Mesothelial cell of epicardium (in vitro differentiated cells): ENCODE results near the gene GALT. TPM values are rescaled to one million over a fixed set of nuclear protein-coding genes. Genes with fewer than 3 reads are reported as not detected.

ENCODE experiments used
- DNase-seq, 2 experiments: peaks; one replicate each; pipeline ENCODE4 v3.0.0; 2021; ENCODE audit warnings: low spot score in 2 of 2; ENCODE audit not compliant: unreplicated experiment in 2 of 2
- H3K27ac Mint-ChIP-seq: 2 replicates; pipeline ENCODE4 v1.8.0; 2021; ENCODE audit warnings: mixed read lengths
- H3K27me3 Mint-ChIP-seq: 2 replicates; pipeline ENCODE4 v1.8.0; 2021; ENCODE audit warnings: low read depth, mixed read lengths
- H3K36me3 Mint-ChIP-seq: 2 replicates; pipeline ENCODE4 v1.8.0; 2021; ENCODE audit warnings: mixed read lengths
- H3K4me1 Mint-ChIP-seq: 2 replicates; pipeline ENCODE4 v1.8.0; 2021; ENCODE audit warnings: mixed read lengths
- H3K4me3 Mint-ChIP-seq: 2 replicates; pipeline ENCODE4 v1.8.0; 2021; ENCODE audit warnings: mild to moderate bottlenecking, moderate library complexity, mixed read lengths
- H3K9me3 Mint-ChIP-seq: 2 replicates; pipeline ENCODE4 v1.8.0; 2021; ENCODE audit warnings: mixed read lengths
- CTCF ChIP-seq: fragments of 200-600 bp; sonication (generic); IDR thresholded peaks from one replicate; pipeline ENCODE4 v1.5.0; 2021; ENCODE audit warnings: antibody characterized with exemption; ENCODE audit not compliant: unreplicated experiment
- total RNA-seq: library from RNA; stranded (reverse); gene quantifications from 3 replicates; pipeline ENCODE4 v1.2.1, GENCODE V29; 2021

GALT gene
- total RNA-seq, 1 donor from 2014 or later = 88.5 TPM

GRCh38 chr9:34611811-34612787, 34.4 kb upstream of the GALT start, which contains the start of gene RPP25L:
Gene RPP25L, minus strand, starts transcription at chr9:34612097. Its CDS starts 801 bp downstream, at chr9:34611296.
- Mint-ChIP-seq H3K36me3 (peaks cover 11% of the 10 kb centered on the region), H3K27ac (peak within 1 kb of the TSS; percentile 95), H3K4me1 (peaks cover 25% of the 10 kb centered on the region), H3K27me3 (no peaks in the 10 kb centered on the region), H3K4me3 (peak within 1 kb of the TSS; percentile 75), H3K9me3 (no peaks in the 10 kb centered on the region)
- TF ChIP-seq CTCF = no peak
- DNase-seq = peak; percentile 79 to 88

- Mint-ChIP-seq H3K27me3 (no peaks in the 10 kb centered on the region), H3K27ac (peak overlapping the region; percentile 90), H3K4me3 (peak overlapping the region; percentile 75), H3K9me3 (no peaks in the 10 kb centered on the region), H3K36me3 (peaks cover 11% of the 10 kb centered on the region), H3K4me1 (peaks cover 25% of the 10 kb centered on the region)
- TF ChIP-seq CTCF = peak; percentile 76
- peak in 1 of 2 experiments; percentile 75 for DNase-seq
Measured at GRCh38 chr9:34612788-34613390, 33.6 kb upstream of the GALT start.

DNA sequence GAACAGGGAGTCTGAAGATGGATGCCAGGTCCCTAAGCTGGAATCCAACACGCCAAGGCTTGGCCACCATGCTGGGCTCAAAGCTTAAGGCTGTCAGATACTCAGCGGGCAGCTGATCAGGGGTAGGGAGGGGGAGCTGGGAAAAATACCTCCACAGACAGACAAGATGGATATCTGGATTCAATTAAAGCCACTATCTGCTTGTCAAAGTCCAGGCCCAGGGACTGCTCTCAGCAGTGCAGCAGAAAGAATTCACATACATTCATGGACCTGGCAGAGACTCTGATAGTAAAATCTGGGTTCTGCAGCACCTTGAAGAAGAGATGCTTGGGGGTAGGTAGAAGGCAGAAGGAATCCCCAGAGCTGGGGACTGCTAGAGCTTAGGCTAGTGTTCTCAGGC, 31.3 kb upstream of the GALT start:
- Mint-ChIP-seq H3K4me1 (peaks cover 35% of the 10 kb centered on the region), H3K27ac (no peak overlapping the region), H3K9me3 (no peaks in the 10 kb centered on the region), H3K36me3 (peaks cover 11% of the 10 kb centered on the region), H3K27me3 (no peaks in the 10 kb centered on the region), H3K4me3 (no peak overlapping the region)
- TF ChIP-seq CTCF = no peak
- DNase-seq = no peak

GRCh38 chr9:34620061-34620994, 26.1 kb upstream of the GALT start, which contains the start of gene DCTN3:
Gene DCTN3, minus strand, starts transcription at chr9:34620495. Its CDS starts 31 bp downstream, at chr9:34620464.
- Mint-ChIP-seq H3K27me3 (peaks cover 35% of the 10 kb centered on the region), H3K4me3 (peak within 1 kb of the TSS; percentile 89)
- peak; percentile 76 to 82 for DNase-seq

More at GRCh38 chr9:34620061-34620994, 26.1 kb upstream of the GALT start, which contains the start of gene DCTN3:
- TF ChIP-seq CTCF = no peak
- Mint-ChIP-seq H3K4me1 (peaks cover 14% of the 10 kb centered on the region), H3K36me3 (peaks cover 8% of the 10 kb centered on the region), H3K27ac (peak within 1 kb of the TSS; percentile 78), H3K9me3 (no peaks in the 10 kb centered on the region)
